ENCODE results near the gene SLC25A46. TPM values are rescaled to one million over a fixed set of nuclear protein-coding genes. Genes with fewer than 3 reads are reported as not detected.
A peak's percentile ranks its signal among the peaks of the same experiment; 100 is the strongest.
"Not testable (repeated sequence)": the region's sequence is repeated elsewhere in the genome, so short reads cannot be mapped to it uniquely, and the experiment has no call there.

Gene SLC25A46
- total RNA-seq, 2 donors from 2014 or later, result 46.2 to 47.4 TPM

DNA sequence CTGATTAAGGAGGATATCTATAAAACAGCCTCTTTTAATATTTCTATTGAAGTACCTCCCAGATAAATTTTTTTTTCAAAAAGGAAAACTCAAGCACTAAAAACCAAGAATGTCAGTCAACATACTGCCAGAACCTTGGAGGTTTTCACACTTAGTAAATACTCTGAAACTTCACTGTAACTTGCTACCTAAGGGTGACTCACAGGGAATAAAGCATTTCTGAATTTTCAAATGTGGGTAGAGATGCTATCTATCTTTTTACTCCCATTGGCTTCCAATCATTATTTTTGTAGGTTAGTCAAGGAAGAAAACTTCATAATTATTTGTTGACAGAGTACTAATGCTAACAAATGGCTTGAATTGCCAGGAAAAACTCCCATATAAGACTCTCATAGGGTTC, 46.1 kb downstream of the SLC25A46 start:
- TF ChIP-seq, protein P1, sequence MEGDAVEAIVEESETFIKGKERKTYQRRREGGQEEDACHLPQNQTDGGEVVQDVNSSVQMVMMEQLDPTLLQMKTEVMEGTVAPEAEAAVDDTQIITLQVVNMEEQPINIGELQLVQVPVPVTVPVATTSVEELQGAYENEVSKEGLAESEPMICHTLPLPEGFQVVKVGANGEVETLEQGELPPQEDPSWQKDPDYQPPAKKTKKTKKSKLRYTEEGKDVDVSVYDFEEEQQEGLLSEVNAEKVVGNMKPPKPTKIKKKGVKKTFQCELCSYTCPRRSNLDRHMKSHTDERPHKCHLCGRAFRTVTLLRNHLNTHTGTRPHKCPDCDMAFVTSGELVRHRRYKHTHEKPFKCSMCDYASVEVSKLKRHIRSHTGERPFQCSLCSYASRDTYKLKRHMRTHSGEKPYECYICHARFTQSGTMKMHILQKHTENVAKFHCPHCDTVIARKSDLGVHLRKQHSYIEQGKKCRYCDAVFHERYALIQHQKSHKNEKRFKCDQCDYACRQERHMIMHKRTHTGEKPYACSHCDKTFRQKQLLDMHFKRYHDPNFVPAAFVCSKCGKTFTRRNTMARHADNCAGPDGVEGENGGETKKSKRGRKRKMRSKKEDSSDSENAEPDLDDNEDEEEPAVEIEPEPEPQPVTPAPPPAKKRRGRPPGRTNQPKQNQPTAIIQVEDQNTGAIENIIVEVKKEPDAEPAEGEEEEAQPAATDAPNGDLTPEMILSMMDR (IDR thresholded peaks at IDR 0.05), result no peak
- Histone ChIP-seq H3K27me3 (replicated peaks; ENCODE audit: insufficient read depth) (no peaks in the 10 kb centered on the region), H3K27ac (no peak overlapping the region), H3K36me3 (no peaks in the 10 kb centered on the region), H3K9me3 (no peaks in the 10 kb centered on the region), H3K4me1 (ENCODE audit: control insufficient read depth in 1 of 2, low read depth in 2 of 2) (no peaks in the 10 kb centered on the region), H3K4me3 (no peak overlapping the region)
- DNase-seq (ENCODE audit: low spot score), result no peak
- no peak for ATAC-seq (ENCODE audit: insufficient number of reproducible peaks, low FRiP score, low read depth)

DNA sequence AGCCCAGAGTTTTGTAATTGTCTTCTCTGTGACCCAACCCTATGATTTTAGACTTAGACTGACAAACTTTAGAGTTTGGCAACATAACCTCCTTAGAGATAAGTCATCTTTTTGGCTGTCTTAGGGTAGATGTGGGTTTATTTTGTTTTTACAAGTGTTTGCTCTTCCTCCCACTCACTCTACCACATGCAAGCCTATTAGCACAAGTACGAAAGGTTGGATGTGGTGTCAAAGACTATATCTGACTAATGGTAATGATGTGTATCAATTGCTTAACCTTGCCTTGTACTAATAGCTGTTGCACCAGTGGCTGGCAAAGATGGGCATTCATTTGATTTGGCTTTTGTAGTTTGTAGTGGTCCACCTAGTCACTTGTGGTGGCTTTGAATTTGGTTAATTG, 46.5 kb downstream of the SLC25A46 start:
- no peak for DNase-seq (ENCODE audit: low spot score)

DNA sequence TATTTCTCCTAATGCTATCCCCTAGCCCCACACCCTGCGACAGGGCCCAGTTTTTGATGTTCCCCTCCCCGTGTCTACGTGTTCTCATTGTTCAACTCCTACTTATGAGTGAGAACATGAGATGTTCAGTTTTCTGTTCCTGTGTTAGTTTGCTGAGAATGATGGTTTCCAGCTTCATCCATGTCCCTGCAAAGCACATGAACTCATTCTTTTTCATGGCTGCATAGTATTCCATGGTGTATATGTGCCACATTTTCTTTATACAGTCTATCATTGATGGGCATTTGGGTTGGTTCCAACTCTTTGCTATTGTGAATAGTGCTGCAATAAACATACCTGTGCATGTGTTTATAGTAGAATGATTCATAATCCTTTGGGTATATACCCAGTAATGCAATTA, 49.2 kb downstream of the SLC25A46 start:
- not testable (repeated sequence) for H3K9me3 ChIP-seq; ATAC-seq (ENCODE audit: insufficient number of reproducible peaks, low FRiP score, low read depth); H3K4me1 ChIP-seq (ENCODE audit: control insufficient read depth in 1 of 2, low read depth in 2 of 2); H3K36me3 ChIP-seq; H3K27me3 ChIP-seq (replicated peaks; ENCODE audit: insufficient read depth); H3K27ac ChIP-seq; H3K4me3 ChIP-seq; DNase-seq (ENCODE audit: low spot score)

More for the DNA sequence above, 46.5 kb downstream of the SLC25A46 start:
- no peaks in the 10 kb centered on the region for H3K4me1 ChIP-seq (ENCODE audit: control insufficient read depth in 1 of 2, low read depth in 2 of 2)
- TF ChIP-seq, protein P1 (IDR thresholded peaks at IDR 0.05), result no peak
- H3K27ac ChIP-seq, result no peak overlapping the region
- ATAC-seq (ENCODE audit: insufficient number of reproducible peaks, low FRiP score, low read depth), result no peak
- no peaks in the 10 kb centered on the region for H3K9me3 ChIP-seq
- no peak overlapping the region for H3K4me3 ChIP-seq
- H3K36me3 ChIP-seq, result no peaks in the 10 kb centered on the region
- no peaks in the 10 kb centered on the region for H3K27me3 ChIP-seq (replicated peaks; ENCODE audit: insufficient read depth)

DNA sequence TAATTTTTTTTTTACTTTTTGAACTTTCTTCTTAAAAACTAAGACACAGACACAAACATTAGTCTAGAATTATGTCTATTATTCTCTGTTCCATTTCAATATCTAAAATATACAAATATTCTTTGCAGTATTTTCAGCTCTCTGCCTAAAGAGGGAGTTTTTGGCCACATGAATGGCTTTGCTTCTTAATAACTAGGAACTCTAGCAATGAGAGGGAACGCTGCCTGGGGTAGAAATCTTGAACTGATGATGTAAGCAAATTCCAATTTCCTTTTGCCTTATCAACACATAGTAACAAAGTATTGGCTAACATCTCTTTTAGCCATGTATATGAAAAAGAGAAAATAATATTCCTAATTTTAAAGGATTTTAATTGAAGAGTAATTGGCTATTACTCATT, 51.9 kb downstream of the SLC25A46 start:
- no peak for DNase-seq (ENCODE audit: low spot score)
- Histone ChIP-seq H3K27ac (no peak overlapping the region), H3K27me3 (replicated peaks; ENCODE audit: insufficient read depth) (no peaks in the 10 kb centered on the region), H3K4me1 (ENCODE audit: control insufficient read depth in 1 of 2, low read depth in 2 of 2) (no peaks in the 10 kb centered on the region), H3K9me3 (no peaks in the 10 kb centered on the region), H3K36me3 (no peaks in the 10 kb centered on the region), H3K4me3 (no peak overlapping the region)
- no peak for ATAC-seq (ENCODE audit: insufficient number of reproducible peaks, low FRiP score, low read depth)
- TF ChIP-seq, protein P1 (IDR thresholded peaks at IDR 0.05), result peak; percentile 10

DNA sequence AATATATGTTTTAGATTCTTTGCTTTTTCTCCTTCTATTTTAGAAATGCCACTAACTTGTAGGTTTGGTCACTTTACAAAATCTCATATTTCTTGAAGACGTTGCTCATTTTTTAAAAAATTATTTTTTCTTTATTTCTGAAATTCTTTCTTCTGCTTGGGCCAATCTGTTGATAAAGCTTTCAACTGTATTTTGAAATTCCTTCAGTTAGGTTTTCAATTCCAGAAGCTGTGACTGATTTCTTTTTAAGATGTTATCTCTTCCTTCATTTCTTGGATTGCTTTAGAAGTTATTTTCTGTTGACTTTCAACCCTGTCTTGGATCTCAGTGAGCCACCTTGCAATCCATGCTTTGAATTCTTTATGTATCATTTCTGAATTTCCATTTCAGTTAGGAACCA, 64.2 kb downstream of the SLC25A46 start:
- no peaks in the 10 kb centered on the region for H3K27me3 ChIP-seq (replicated peaks; ENCODE audit: insufficient read depth)
- H3K4me1 ChIP-seq (ENCODE audit: control insufficient read depth in 1 of 2, low read depth in 2 of 2), result no peaks in the 10 kb centered on the region
- peaks cover 5% of the 10 kb centered on the region for H3K9me3 ChIP-seq
- no peaks in the 10 kb centered on the region for H3K36me3 ChIP-seq
- ATAC-seq (ENCODE audit: insufficient number of reproducible peaks, low FRiP score, low read depth) (no peak), DNase-seq (ENCODE audit: low spot score) (no peak)
- TF ChIP-seq, protein P1 (IDR thresholded peaks at IDR 0.05), result no peak
- H3K27ac ChIP-seq, result no peak overlapping the region
- no peak overlapping the region for H3K4me3 ChIP-seq

All from thoracic aorta (tissue), 2 donors.